Neural cell (in vitro differentiated cells): ENCODE measurements around the gene SUMO3. TPM values are rescaled to one million over a fixed set of nuclear protein-coding genes. Genes with fewer than 3 reads are reported as not detected.

Source experiments
- H2AFZ ChIP-seq: fragments of 200-600, 300-800 bp; sonication (generic), shearing (Covaris generic); 2 replicates; pipeline ENCODE4 v1.6.0; 2014; ENCODE audit warnings: low read depth, mild to moderate bottlenecking, antibody characterized with exemption, low read length, moderate library complexity
- H3F3A ChIP-seq: fragments of 200-600 bp; shearing (Covaris generic); 2 replicates; pipeline ENCODE4 v1.6.1; 2016; ENCODE audit warnings: mild to moderate bottlenecking, moderate library complexity, mixed read lengths, antibody characterized with exemption, low read length; ENCODE audit not compliant: insufficient read depth, poor library complexity, severe bottlenecking
- H3K27ac ChIP-seq: fragments of 200-600, 300-800 bp; sonication (generic), shearing (Covaris generic); 2 replicates; pipeline ENCODE4 v1.5.1; 2014; ENCODE audit warnings: mild to moderate bottlenecking, low read length, moderate library complexity
- H3K27me3 ChIP-seq: fragments of 300-800, 200-600 bp; sonication (generic), shearing (Covaris generic); 2 replicates; pipeline ENCODE4 v1.6.0; 2014; ENCODE audit warnings: mild to moderate bottlenecking, low read depth, low read length, moderate library complexity; ENCODE audit not compliant: insufficient read depth
- H3K36me3 ChIP-seq: fragments of 300-800, 200-600 bp; sonication (generic), shearing (Covaris generic); 2 replicates; pipeline ENCODE4 v1.5.1; 2014; ENCODE audit warnings: mild to moderate bottlenecking, antibody characterized with exemption, low read length, moderate library complexity; ENCODE audit not compliant: insufficient read depth
- H3K4me2 ChIP-seq: fragments of 300-800, 200-600 bp; sonication (generic), shearing (Covaris generic); 2 replicates; pipeline ENCODE4 v1.6.0; 2014; ENCODE audit warnings: mild to moderate bottlenecking, low read length
- H3K4me3 ChIP-seq: fragments of 300-800, 200-600 bp; sonication (generic), shearing (Covaris generic); 2 replicates; pipeline ENCODE4 v1.5.1; 2014; ENCODE audit warnings: mild to moderate bottlenecking, low read length, moderate library complexity
- H3K79me2 ChIP-seq: fragments of 200-600 bp; shearing (Covaris generic); replicated peaks from 2 replicates; pipeline ENCODE4 v1.6.0; 2014; ENCODE audit warnings: mild to moderate bottlenecking, low read length, moderate library complexity; ENCODE audit not compliant: insufficient read depth
- H3K9ac ChIP-seq: fragments of 300-800, 200-600 bp; sonication (generic), shearing (Covaris generic); 2 replicates; pipeline ENCODE4 v1.6.1; 2016; ENCODE audit warnings: mild to moderate bottlenecking, low read length, mixed read lengths
- H3K9me2 ChIP-seq: fragments of 200-600 bp; shearing (Covaris generic); 2 replicates; pipeline ENCODE4 v1.6.1; 2016; ENCODE audit warnings: mild to moderate bottlenecking, low read length, mixed read lengths; ENCODE audit not compliant: insufficient read depth
- H3K9me3 ChIP-seq: fragments of 200-600, 300-800 bp; sonication (generic), shearing (Covaris generic); 2 replicates; pipeline ENCODE4 v1.6.1; 2016; ENCODE audit warnings: mild to moderate bottlenecking, mixed run types, low read length, moderate library complexity, mixed read lengths
- H4K20me1 ChIP-seq: fragments of 200-600 bp; shearing (Covaris generic); 2 replicates; pipeline ENCODE4 v1.6.1; 2016; ENCODE audit warnings: mild to moderate bottlenecking, mixed run types; ENCODE audit not compliant: insufficient read depth
- CTCF ChIP-seq: fragments of 450-650 bp; IDR thresholded peaks from 2 replicates; pipeline ENCODE4 v1.5.1; 2014; ENCODE audit warnings: antibody characterized with exemption, mild to moderate bottlenecking, moderate library complexity; ENCODE audit not compliant: poor library complexity, severe bottlenecking
- EZH2 ChIP-seq: fragments of 200-600, 300-800 bp; shearing (Covaris generic), sonication (generic); IDR thresholded peaks from 2 replicates; pipeline ENCODE4 v1.6.1; 2014; ENCODE audit warnings: antibody characterized with exemption, low read length, borderline replicate concordance, mild to moderate bottlenecking; ENCODE audit not compliant: insufficient read depth, poor library complexity, severe bottlenecking
- MXI1 ChIP-seq: fragments of 450-650 bp; conservative IDR thresholded peaks from 2 replicates; pipeline ENCODE4 v1.6.1; 2014; ENCODE audit warnings: antibody characterized with exemption, mild to moderate bottlenecking; ENCODE audit not compliant: poor library complexity, severe bottlenecking
- REST ChIP-seq: IDR thresholded peaks from 2 replicates; pipeline ENCODE4 v1.6.1; 2012; ENCODE audit warnings: borderline replicate concordance
- TAF1 ChIP-seq: IDR thresholded peaks from 2 replicates; pipeline ENCODE4 v1.6.1; 2012; ENCODE audit warnings: low read depth
- polyA plus RNA-seq: library from polyadenylated mRNA; depleted of rRNA; stranded (reverse); fragments of >200 nt; gene quantifications from 2 replicates; pipeline ENCODE4 v1.2.3, GENCODE V29; 2014

SUMO3 gene
- polyA plus RNA-seq, 1 donor from 2014 or later = 113 TPM

DNA sequence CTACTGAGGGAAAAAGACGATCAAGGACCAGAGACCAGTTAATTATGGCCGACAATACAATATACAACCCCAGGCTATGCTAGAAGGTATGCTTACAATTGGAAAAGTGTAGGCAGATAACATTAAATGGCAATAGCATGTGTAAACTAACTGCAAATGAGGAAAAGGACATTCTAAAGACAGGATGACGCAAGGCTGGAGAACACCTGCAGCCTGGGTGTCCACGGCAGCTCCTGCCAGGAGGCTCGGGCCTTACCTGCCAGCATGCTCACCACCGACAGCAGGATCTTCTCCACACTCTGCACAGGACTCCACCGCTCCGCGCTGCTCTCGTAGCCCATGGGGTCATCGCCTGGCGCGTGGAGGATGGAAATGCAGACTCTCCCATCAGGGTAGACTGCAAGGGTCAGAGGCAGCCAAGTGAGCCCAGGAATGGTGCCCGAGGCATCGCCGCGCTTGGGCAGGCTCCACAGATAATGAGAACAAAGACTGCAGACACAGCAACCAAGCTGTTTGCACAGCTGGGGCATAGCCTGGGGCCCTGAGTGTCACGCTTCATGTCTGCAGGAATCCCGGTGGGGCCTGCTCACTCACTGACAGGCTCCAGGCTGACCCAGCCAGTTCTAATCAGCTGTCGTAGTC, 44.5 kb downstream of the SUMO3 start:
- H3K9me2 ChIP-seq = no peaks in the 10 kb centered on the region
- H3K27me3 ChIP-seq = no peaks in the 10 kb centered on the region
- H3K36me3 ChIP-seq = no peaks in the 10 kb centered on the region
- no peak overlapping the region for H3K4me2 ChIP-seq
- no peaks in the 10 kb centered on the region for H3K9me3 ChIP-seq
- no peaks in the 10 kb centered on the region for H3K79me2 ChIP-seq
- peak overlapping the region; percentile 1 for H3K9ac ChIP-seq
- no peak overlapping the region for H2AFZ ChIP-seq
- no peak for TF ChIP-seq MXI1
- H4K20me1 ChIP-seq = no peaks in the 10 kb centered on the region
- H3K4me3 ChIP-seq = no peak overlapping the region
- H3F3A ChIP-seq = no peaks in the 10 kb centered on the region
- no peak overlapping the region for H3K27ac ChIP-seq

- H3K27me3 ChIP-seq = no peaks in the 10 kb centered on the region
- no peaks in the 10 kb centered on the region for H3K9me2 ChIP-seq
- TF ChIP-seq TAF1 (no peak), CTCF (no peak), EZH2 (no peak), REST (no peak)
- H3K36me3 ChIP-seq = no peaks in the 10 kb centered on the region
- H2AFZ ChIP-seq = no peak overlapping the region
- H3K79me2 ChIP-seq = no peaks in the 10 kb centered on the region
- H3K4me3 ChIP-seq = no peak overlapping the region
- no peaks in the 10 kb centered on the region for H4K20me1 ChIP-seq
- no peak overlapping the region for H3K4me2 ChIP-seq
- peak overlapping the region; percentile 85 for H3K27ac ChIP-seq
- peak overlapping the region; percentile 47 for H3K9ac ChIP-seq
- no peaks in the 10 kb centered on the region for H3F3A ChIP-seq
- no peaks in the 10 kb centered on the region for H3K9me3 ChIP-seq
Observed at GRCh38 chr21:44771896-44772525, 45.9 kb downstream of the SUMO3 start.
